HepG2 (cell line): ENCODE measurements around the gene BASP1. TPM values are rescaled to one million over a fixed set of nuclear protein-coding genes. Genes with fewer than 3 reads are reported as not detected.

Source experiments
- ATAC-seq: fragments of 200-7000 bp; cut with Tn5 transposase; 3 replicates; pipeline ENCODE4 v1.9.1; 2020; ENCODE audit warnings: mild to moderate bottlenecking, moderate library complexity
- BruUV-seq: library from RNA; stranded (reverse); fragments of 400-500 nt; replicated peaks from 2 replicates; lab custom pipeline; 2021; lab: Mats Ljungman, UMichigan
- CTCF ChIA-PET: fragments of 300-600 bp; formaldehyde crosslinking; extraction: SDS; loops from one replicate; lab custom pipeline; 2021; ENCODE audit warnings: low total read pairs, inconsistent platforms, low intra/inter-chr PET ratio; lab: Yijun Ruan, JAX
- POLR2A ChIA-PET: fragments of 350-600 bp; sonication (Branson Sonifier 250); formaldehyde crosslinking; loops from one replicate; lab custom pipeline; 2020; ENCODE audit warnings: antibody characterized with exemption, inconsistent platforms; lab: Yijun Ruan, JAX
- DNase-seq: peaks from one replicate; pipeline ENCODE4 v3.0.0-alpha.2; 2015; ENCODE audit warnings: low spot score
- FAIRE-seq: peaks from 3 replicates; lab custom pipeline; 2011; peaks lifted over from hg19 to GRCh38; lab: Jason Lieb, UNC
- H2AFZ ChIP-seq: one replicate; pipeline ENCODE4 v1.6.1; 2011; ENCODE audit warnings: low read length, inconsistent platforms
- H3K27ac ChIP-seq: fragments of 300-600 bp; 3 replicates; pipeline ENCODE4 v1.8.0; 2011; ENCODE audit warnings: mixed run types, mild to moderate bottlenecking, mixed read lengths, low read length, inconsistent platforms; ENCODE audit not compliant: insufficient read depth; ENCODE audit errors: extremely low read length
- H3K27me3 ChIP-seq, 2 experiments: fragments of 200-600 bp in 1 of 2; 2 replicates in 1 of 2; 3 replicates in 1 of 2; pipeline versions ENCODE4 v1.6.0 to v1.8.0; 2011; ENCODE audit warnings: low read length in 2 of 2, mild to moderate bottlenecking in 2 of 2, moderate library complexity in 2 of 2, inconsistent platforms in 1 of 2; ENCODE audit not compliant: insufficient read depth in 2 of 2, control insufficient read depth in 1 of 2
- H3K36me3 ChIP-seq, 2 experiments: fragments of 200-600 bp in 1 of 2; replicated peaks in 1 of 2; 2 replicates in 1 of 2; 3 replicates in 1 of 2; pipeline versions ENCODE4 v1.5.1 to v1.8.0; 2011; ENCODE audit warnings: low read length in 2 of 2, inconsistent platforms in 1 of 2; ENCODE audit not compliant: insufficient read depth in 2 of 2, control insufficient read depth in 1 of 2
- H3K4me1 ChIP-seq: 2 replicates; pipeline ENCODE4 v1.5.1; 2012; ENCODE audit warnings: low read length, inconsistent platforms; ENCODE audit not compliant: insufficient read depth
- H3K4me2 ChIP-seq: 2 replicates; pipeline ENCODE4 v1.6.0; 2011; ENCODE audit warnings: low read depth, low read length, inconsistent platforms
- H3K4me3 ChIP-seq, 3 experiments: fragments of 200-600 bp in 1 of 3; sonication (generic), shearing (Covaris generic) in 1 of 3; replicated peaks in 1 of 3; 2 replicates each; pipeline ENCODE4 v1.5.1; 2011 to 2016; ENCODE audit warnings: low read length in 3 of 3, inconsistent platforms in 2 of 3, low read depth in 2 of 3, mild to moderate bottlenecking in 2 of 3, control low read depth in 1 of 3, mixed read lengths in 1 of 3; ENCODE audit not compliant: insufficient read depth in 1 of 3
- H3K79me2 ChIP-seq: one replicate; pipeline ENCODE4 v1.6.1; 2011; ENCODE audit warnings: low read length, inconsistent platforms; ENCODE audit not compliant: insufficient read depth
- H3K9ac ChIP-seq: 2 replicates; pipeline ENCODE4 v1.6.0; 2011; ENCODE audit warnings: mild to moderate bottlenecking, low read depth, low read length, inconsistent platforms; ENCODE audit not compliant: insufficient read depth
- H3K9me3 ChIP-seq: 2 replicates; pipeline ENCODE4 v1.5.1; 2012; ENCODE audit warnings: mild to moderate bottlenecking, low read length
- H4K20me1 ChIP-seq: 2 replicates; pipeline ENCODE4 v1.6.0; 2011; ENCODE audit warnings: inconsistent platforms, mild to moderate bottlenecking, low read length, moderate library complexity; ENCODE audit not compliant: insufficient read depth
- ATRX ChIP-seq: sonication (generic); formaldehyde crosslinking; IDR thresholded peaks from 2 replicates; pipeline ENCODE4 v1.4.0; 2020; ENCODE audit warnings: missing genetic modification reagents, borderline replicate concordance
- GLI4 ChIP-seq: sonication (generic); formaldehyde crosslinking; IDR thresholded peaks from 2 replicates; pipeline ENCODE4 v1.5.1; 2020; ENCODE audit warnings: missing genetic modification reagents, mild to moderate bottlenecking, moderate library complexity, borderline replicate concordance
- HINFP ChIP-seq: sonication (generic); formaldehyde crosslinking; IDR thresholded peaks from 2 replicates; pipeline ENCODE4 v1.4.0; 2020; ENCODE audit warnings: low read depth, mild to moderate bottlenecking, missing genetic modification reagents
- HMG20A ChIP-seq: IDR thresholded peaks from 2 replicates; pipeline ENCODE4 v1.6.1; 2016; ENCODE audit warnings: borderline replicate concordance
- POLR2AphosphoS2 ChIP-seq: IDR thresholded peaks from 2 replicates; pipeline ENCODE4 v1.6.1; 2011; ENCODE audit warnings: low read depth, low read length, improper control_type of control experiment
- TBP ChIP-seq: sonication (generic); formaldehyde crosslinking; IDR thresholded peaks from 2 replicates; pipeline ENCODE4 v1.5.0; 2020; ENCODE audit warnings: missing genetic modification reagents
- TGIF2 ChIP-seq: IDR thresholded peaks from 2 replicates; pipeline ENCODE4 v1.6.1; 2016; ENCODE audit warnings: control low read depth, missing compliant biosample characterization
- ZBTB14 ChIP-seq: sonication (generic); formaldehyde crosslinking; IDR thresholded peaks from 2 replicates; pipeline ENCODE4 v1.4.0; 2020; ENCODE audit warnings: missing genetic modification reagents
- ZNF142 ChIP-seq: sonication (generic); formaldehyde crosslinking; IDR thresholded peaks from 2 replicates; pipeline ENCODE4 v1.4.0; 2020; ENCODE audit warnings: missing genetic modification reagents
- ZSCAN29 ChIP-seq: sonication (generic); formaldehyde crosslinking; conservative IDR thresholded peaks from 2 replicates; pipeline ENCODE4 v1.4.0; 2020; ENCODE audit warnings: mild to moderate bottlenecking, missing genetic modification reagents
- WGBS: methylation state at CpG from one replicate; pipeline ENCODE4 v1.1.6; 2017; ENCODE audit warnings: low lambda C conversion rate; 5-methylcytosine and 5-hydroxymethylcytosine counted together
- in situ Hi-C: cut with HindIII; loops from 2 replicates; pipeline ENCODE4 v1.10.0; 2017; ENCODE audit warnings: low pct_unique_long_range_greater_than_20kb; ENCODE audit not compliant: extremely low pct_ligation_motif_present
- intact Hi-C: fragments of 100-400 bp; cut with micrococcal nuclease; formaldehyde crosslinking; loops from one replicate; pipeline ENCODE4 v1.10.0; 2022; ENCODE audit not compliant: unreplicated experiment
- polyA plus RNA-seq, 8 experiments: library from polyadenylated mRNA; depleted of rRNA in 3 of 8; stranded (reverse) in 7 of 8; unstranded in 1 of 8; fragments of >200 nt; fragmentation: Illumina TruSeq in 4 of 8; extraction: Trizol in 4 of 8; gene quantifications; 2 replicates each; pipeline versions ENCODE4 v1.2.1 to v1.2.3, GENCODE V29; 2011 to 2016; ENCODE audit warnings: low read depth in 4 of 8, missing spikeins in 1 of 8, mixed read lengths in 1 of 8; ENCODE audit not compliant: insufficient read depth in 1 of 8
- total RNA-seq, 5 experiments: library from RNA; depleted of rRNA; stranded (reverse); fragments of >200 nt; fragmentation: Illumina TruSeq; extraction: Trizol; gene quantifications; 2 replicates each; pipeline ENCODE4 v1.2.3, GENCODE V29; 2016; ENCODE audit warnings: low read depth in 1 of 5

The BASP1 gene
- total and polyA plus RNA-seq, 2 of the 13 experiments (the other 11 are each of a cell fraction or from before 2014, with no cell fraction given): 0.04 TPM; not detected in 1

- no peaks in the 10 kb centered on the region for H3K79me2 ChIP-seq
- H3K27me3 ChIP-seq: no peaks in the 10 kb centered on the region; a peak in 1 of 5 replicates
- no peaks in the 10 kb centered on the region for H4K20me1 ChIP-seq
- intact Hi-C loops (no loop called here), in situ Hi-C loops (no loop called here)
- no peak overlapping the region for H2AFZ ChIP-seq
- FAIRE-seq (no peak), DNase-seq (no peak), ATAC-seq (no peak)
- no peak overlapping the region for H3K4me2 ChIP-seq
- TF ChIP-seq POLR2AphosphoS2 (no peak), HMG20A (CRISPR knock-in tag) (no peak), GLI4 (CRISPR knock-in tag) (no peak)
- ChIA-PET CTCF (no interaction called here), POLR2A (no interaction called here)
- no peak overlapping the region for H3K4me3 ChIP-seq
- no TSS peak for BruUV-seq
- no peaks in the 10 kb centered on the region for H3K36me3 ChIP-seq
- no peak overlapping the region for H3K27ac ChIP-seq
- H3K9me3 ChIP-seq: no peaks in the 10 kb centered on the region
- no peaks in the 10 kb centered on the region for H3K4me1 ChIP-seq
- WGBS: 0% methylated on average over 6 of the region's 6 CpGs
- H3K9ac ChIP-seq: no peak overlapping the region
These were observed 38.1 kb downstream of the BASP1 start for GRCh38 chr5:17255471-17256021.

- H3K79me2 ChIP-seq: no peaks in the 10 kb centered on the region
- H4K20me1 ChIP-seq: no peaks in the 10 kb centered on the region
- H3K36me3 ChIP-seq: no peaks in the 10 kb centered on the region
- H3K4me2 ChIP-seq: no peak overlapping the region
- FAIRE-seq (no peak), DNase-seq (no peak), ATAC-seq (no peak)
- H2AFZ ChIP-seq: no peak overlapping the region
- no peak overlapping the region for H3K9ac ChIP-seq
- H3K4me1 ChIP-seq: no peaks in the 10 kb centered on the region
- H3K9me3 ChIP-seq: no peaks in the 10 kb centered on the region
- no peak overlapping the region for H3K27ac ChIP-seq
- BruUV-seq: no TSS peak
- no peak overlapping the region for H3K4me3 ChIP-seq
- ChIA-PET CTCF (no interaction called here), POLR2A (no interaction called here)
- intact Hi-C loops (no loop called here), in situ Hi-C loops (no loop called here)
- 0% methylated on average over 3 of the region's 3 CpGs for WGBS
- no peaks in the 10 kb centered on the region; a peak in 1 of 5 replicates for H3K27me3 ChIP-seq
- TF ChIP-seq TGIF2 (CRISPR knock-in tag) (no peak), ZSCAN29 (no peak), TBP (no peak), ZNF142 (CRISPR knock-in tag) (no peak), HINFP (CRISPR knock-in tag) (no peak), ATRX (CRISPR knock-in tag) (no peak), ZBTB14 (no peak)
These were observed 38.7 kb downstream of the BASP1 start for GRCh38 chr5:17256171-17256570.
